Stomach (tissue), 9 donors: ENCODE results near the gene SLC7A6OS. TPM values are rescaled to one million over a fixed set of nuclear protein-coding genes. Genes with fewer than 3 reads are reported as not detected.
A peak's percentile ranks its signal among the peaks of the same experiment; 100 is the strongest.

Source experiments
- DNase-seq, 2 donors: peaks; one replicate each; pipeline versions ENCODE4 v3.0.0 to v3.0.0-alpha.2; 2013 to 2019
- H3K27ac ChIP-seq, 5 donors: fragments of 200-600 bp in 4 of 5; sonication (generic) in 4 of 5; one replicate each; pipeline ENCODE4 v1.5.1; 2013 to 2019; ENCODE audit warnings: mild to moderate bottlenecking in 1 of 5, moderate library complexity in 1 of 5
- H3K27me3 ChIP-seq, 3 donors: fragments of 200-600 bp; sonication (generic); one replicate each; pipeline ENCODE4 v1.5.1; 2017 to 2019; ENCODE audit warnings: mixed run types in 1 of 3
- H3K36me3 ChIP-seq, 4 donors: fragments of 200-600 bp; sonication (generic); 1 replicate in 3 of 4; 2 replicates in 1 of 4; pipeline ENCODE4 v1.5.1; 2016 to 2019
- H3K4me1 ChIP-seq, 4 donors: fragments of 200-600 bp; sonication (generic); one replicate each; pipeline ENCODE4 v1.5.1; 2016 to 2019
- H3K4me3 ChIP-seq, 4 donors: fragments of 200-600 bp; sonication (generic) in 3 of 4; one replicate each; pipeline ENCODE4 v1.5.1; 2016 to 2019; ENCODE audit warnings: mild to moderate bottlenecking in 1 of 4
- H3K9me3 ChIP-seq, 4 donors: fragments of 200-600 bp; sonication (generic); one replicate each; pipeline ENCODE4 v1.5.1; 2016 to 2019
- EP300 ChIP-seq: sonication (generic); formaldehyde crosslinking; IDR thresholded peaks from one replicate; pipeline ENCODE4 v1.6.1; 2017; ENCODE audit warnings: antibody characterized with exemption
- POLR2A ChIP-seq, 4 donors: fragments of 450-650 bp; IDR thresholded peaks; one replicate each; pipeline ENCODE4 v1.6.1; 2016; ENCODE audit warnings: antibody characterized with exemption in 4 of 4, control low read depth in 2 of 4, mild to moderate bottlenecking in 1 of 4, moderate library complexity in 1 of 4
- POLR2AphosphoS5 ChIP-seq, 3 donors: sonication (generic); formaldehyde crosslinking; IDR thresholded peaks; one replicate each; pipeline ENCODE4 v1.6.1; 2016; ENCODE audit warnings: antibody characterized with exemption in 3 of 3
- WGBS, 5 donors: extraction: QIAGEN DNeasy Blood & Tissue Kit in 3 of 5; methylation state at CpG; one replicate each; pipeline versions ENCODE4 v1.1.5 to v1.1.7; 2013 to 2018; 5-methylcytosine and 5-hydroxymethylcytosine counted together
- intact Hi-C: fragments of 100-400 bp; cut with DNase I; formaldehyde crosslinking; loops from one replicate; pipeline ENCODE4 v1.15.1; 2023; ENCODE audit warnings: low total_unique reads
- polyA plus RNA-seq, 3 donors: library from polyadenylated mRNA; stranded (reverse); fragments of 200-250 nt; gene quantifications; one replicate each; pipeline ENCODE4 v1.2.3, GENCODE V29; 2013
- total RNA-seq, 5 donors: library from RNA; depleted of rRNA; stranded (reverse); fragments of >200 nt; gene quantifications; one replicate each; pipeline versions ENCODE4 v1.1.0 to v1.2.3, GENCODE V29; 2014 to 2016
- TF ChIP-seq, protein P1 (sequence below), 7 experiments: fragments of 450-650 bp in 4 of 7; fragments of 200-600 bp in 3 of 7; sonication (generic) in 3 of 7; IDR thresholded peaks; one replicate each; pipeline ENCODE4 v1.5.1; 2016 to 2019; ENCODE audit warnings: antibody characterized with exemption in 7 of 7, control low read depth in 2 of 7, mild to moderate bottlenecking in 1 of 7
- donor health status: healthy with polysubstance abuse.
- donor health status: Bipolar disorder and iron deficiency.
- donor health status: healthy.

Gene SLC7A6OS
- total and polyA plus RNA-seq, 8 donors: 4.7 to 41.4 (median 13.3) TPM

DNA sequence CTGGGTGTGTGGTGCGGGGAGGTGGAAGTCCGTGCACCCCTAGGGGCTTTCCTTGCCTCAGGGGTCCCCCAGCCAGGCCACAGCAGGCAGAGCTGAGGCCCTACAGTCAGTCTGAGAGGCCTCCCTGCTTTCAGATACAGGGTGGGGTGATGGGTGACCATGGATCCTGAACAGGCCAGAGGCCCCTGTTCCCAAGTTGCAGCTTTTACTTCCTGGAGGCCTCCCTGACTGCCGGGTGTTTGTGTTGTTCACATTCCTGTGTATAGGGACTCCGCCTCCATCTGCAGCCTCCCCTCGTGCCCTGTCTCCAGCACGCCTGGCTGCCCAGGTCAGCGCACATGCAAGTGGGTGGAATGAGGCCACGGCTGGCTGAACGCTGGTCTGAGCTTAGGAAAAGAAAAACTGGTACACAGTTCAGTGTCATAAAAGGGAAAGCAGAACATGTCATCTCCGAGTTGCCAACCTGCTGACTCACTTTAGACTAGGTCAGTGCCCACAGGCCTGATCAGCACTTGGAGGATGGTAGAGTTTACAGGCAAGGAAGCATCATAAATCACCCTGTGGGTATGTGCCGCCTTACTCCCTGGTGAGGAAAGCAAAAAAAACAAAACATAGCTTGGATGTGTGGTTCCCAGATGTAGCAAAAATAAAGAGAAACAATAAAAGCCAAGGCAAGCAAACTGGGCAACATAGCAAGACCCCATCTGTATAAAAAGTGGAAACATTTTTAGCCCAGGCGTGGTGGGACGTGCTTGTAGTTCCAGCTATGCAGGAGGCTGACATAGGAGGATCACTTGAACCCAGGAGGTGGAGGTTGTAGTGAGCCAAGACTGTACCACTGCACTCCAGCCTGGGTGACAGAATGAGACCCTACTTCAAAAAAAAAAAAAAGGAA is 52.6 kb downstream of the SLC7A6OS start:
- Histone ChIP-seq H3K27me3 (no peaks in the 10 kb centered on the region), H3K27ac (peak overlapping the region in 4 of 5 donors; percentile 56 to 79 (median 70)), H3K4me1 (peaks cover 6 to 30% (median 11%) of the 10 kb centered on the region in 4 donors), H3K9me3 (no peaks in the 10 kb centered on the region), H3K4me3 (no peak overlapping the region), H3K36me3 (peaks cover 31 to 75% (median 63%) of the 10 kb centered on the region in 4 donors)
- intact Hi-C loops: no loop called here
- DNase-seq: peak in 1 of 2 donors; percentile 81
- TF ChIP-seq EP300: peak; percentile 53
- peak in 2 of 3 donors; percentile 22 to 68 for TF ChIP-seq POLR2AphosphoS5 (IDR thresholded peaks at IDR 0.05)
- TF ChIP-seq, protein P1, sequence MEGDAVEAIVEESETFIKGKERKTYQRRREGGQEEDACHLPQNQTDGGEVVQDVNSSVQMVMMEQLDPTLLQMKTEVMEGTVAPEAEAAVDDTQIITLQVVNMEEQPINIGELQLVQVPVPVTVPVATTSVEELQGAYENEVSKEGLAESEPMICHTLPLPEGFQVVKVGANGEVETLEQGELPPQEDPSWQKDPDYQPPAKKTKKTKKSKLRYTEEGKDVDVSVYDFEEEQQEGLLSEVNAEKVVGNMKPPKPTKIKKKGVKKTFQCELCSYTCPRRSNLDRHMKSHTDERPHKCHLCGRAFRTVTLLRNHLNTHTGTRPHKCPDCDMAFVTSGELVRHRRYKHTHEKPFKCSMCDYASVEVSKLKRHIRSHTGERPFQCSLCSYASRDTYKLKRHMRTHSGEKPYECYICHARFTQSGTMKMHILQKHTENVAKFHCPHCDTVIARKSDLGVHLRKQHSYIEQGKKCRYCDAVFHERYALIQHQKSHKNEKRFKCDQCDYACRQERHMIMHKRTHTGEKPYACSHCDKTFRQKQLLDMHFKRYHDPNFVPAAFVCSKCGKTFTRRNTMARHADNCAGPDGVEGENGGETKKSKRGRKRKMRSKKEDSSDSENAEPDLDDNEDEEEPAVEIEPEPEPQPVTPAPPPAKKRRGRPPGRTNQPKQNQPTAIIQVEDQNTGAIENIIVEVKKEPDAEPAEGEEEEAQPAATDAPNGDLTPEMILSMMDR (IDR thresholded peaks at IDR 0.05): no peak
- 50 to 58% (median 54%) methylated on average over 11 to 13 of the region's 13 CpGs for WGBS, 5 donors

DNA sequence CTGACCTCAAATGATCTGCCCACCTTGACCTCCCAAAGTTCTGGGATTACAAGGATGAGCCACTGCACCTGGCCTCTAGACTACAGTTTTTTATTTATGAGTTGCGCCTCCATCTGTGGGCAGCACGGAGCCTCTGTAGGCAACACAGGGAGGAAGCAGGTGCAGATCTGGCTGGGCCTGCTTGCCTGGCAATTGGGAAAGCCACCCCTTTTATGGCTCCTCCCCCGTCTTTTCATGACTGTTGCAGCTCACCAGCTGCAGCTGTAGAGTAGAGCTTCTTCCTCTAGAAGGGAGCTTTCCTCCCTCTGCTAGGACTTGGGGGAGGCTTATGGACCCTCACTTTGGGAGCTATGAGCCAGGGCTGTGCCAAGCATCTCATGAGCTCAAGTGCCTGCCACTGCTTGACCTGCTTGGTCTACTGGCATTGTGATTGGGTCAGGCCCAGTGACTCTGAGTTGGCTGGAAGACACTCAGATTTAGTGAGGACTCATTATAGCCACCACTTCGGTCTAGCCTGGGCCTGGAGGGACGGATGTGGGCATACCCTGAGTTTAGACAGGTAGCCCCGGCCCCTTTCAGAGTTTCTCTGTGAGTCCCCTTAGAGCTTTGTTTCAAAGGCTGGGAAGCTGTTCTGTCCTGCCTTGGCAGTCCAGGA is 53.4 kb downstream of the SLC7A6OS start:
- Histone ChIP-seq H3K27ac (peak overlapping the region in 4 of 5 donors; percentile 56 to 79 (median 70)), H3K9me3 (no peaks in the 10 kb centered on the region), H3K4me3 (no peak overlapping the region), H3K4me1 (peaks cover 6 to 30% (median 11%) of the 10 kb centered on the region in 4 donors), H3K27me3 (no peaks in the 10 kb centered on the region), H3K36me3 (peaks cover 31 to 83% (median 71%) of the 10 kb centered on the region in 4 donors)
- TF ChIP-seq POLR2A (IDR thresholded peaks at IDR 0.05) (no peak), POLR2AphosphoS5 (IDR thresholded peaks at IDR 0.05) (no peak), EP300 (no peak)
- TF ChIP-seq, protein P1 (IDR thresholded peaks at IDR 0.05): no peak
- peak in 1 of 2 donors; percentile 60 for DNase-seq
- intact Hi-C loops: no loop called here
- 69 to 86% (median 76%) methylated on average over 6 of the region's 6 CpGs for WGBS, 5 donors

DNA sequence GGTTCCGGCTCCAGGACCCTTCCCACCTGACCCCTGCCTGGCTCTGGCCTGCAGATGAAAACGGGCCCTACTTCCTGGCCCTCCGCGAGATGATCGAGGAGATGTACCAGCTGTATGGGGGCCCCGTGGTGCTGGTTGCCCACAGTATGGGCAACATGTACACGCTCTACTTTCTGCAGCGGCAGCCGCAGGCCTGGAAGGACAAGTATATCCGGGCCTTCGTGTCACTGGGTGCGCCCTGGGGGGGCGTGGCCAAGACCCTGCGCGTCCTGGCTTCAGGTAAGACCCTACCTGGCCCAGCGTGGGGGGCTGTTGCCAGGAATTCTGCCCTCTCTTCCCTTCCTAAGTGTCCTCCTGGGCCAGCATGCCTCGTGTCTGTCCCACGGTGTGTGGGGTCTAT is 55.0 kb downstream of the SLC7A6OS start:
- 91 to 94% (median 92%) methylated on average over 18 of the region's 18 CpGs for WGBS, 5 donors
- Histone ChIP-seq H3K9me3 (no peaks in the 10 kb centered on the region), H3K4me1 (peaks cover 5 to 17% (median 8%) of the 10 kb centered on the region in 4 donors), H3K27me3 (no peaks in the 10 kb centered on the region), H3K36me3 (peaks cover 32 to 96% (median 86%) of the 10 kb centered on the region in 4 donors), H3K27ac (no peak overlapping the region), H3K4me3 (no peak overlapping the region)
- intact Hi-C loops: no loop called here
- no peak for TF ChIP-seq EP300
- no peak for TF ChIP-seq POLR2AphosphoS5 (IDR thresholded peaks at IDR 0.05)
- no peak for TF ChIP-seq POLR2A (IDR thresholded peaks at IDR 0.05)
- TF ChIP-seq, protein P1 (IDR thresholded peaks at IDR 0.05): no peak
- no peak for DNase-seq

DNA sequence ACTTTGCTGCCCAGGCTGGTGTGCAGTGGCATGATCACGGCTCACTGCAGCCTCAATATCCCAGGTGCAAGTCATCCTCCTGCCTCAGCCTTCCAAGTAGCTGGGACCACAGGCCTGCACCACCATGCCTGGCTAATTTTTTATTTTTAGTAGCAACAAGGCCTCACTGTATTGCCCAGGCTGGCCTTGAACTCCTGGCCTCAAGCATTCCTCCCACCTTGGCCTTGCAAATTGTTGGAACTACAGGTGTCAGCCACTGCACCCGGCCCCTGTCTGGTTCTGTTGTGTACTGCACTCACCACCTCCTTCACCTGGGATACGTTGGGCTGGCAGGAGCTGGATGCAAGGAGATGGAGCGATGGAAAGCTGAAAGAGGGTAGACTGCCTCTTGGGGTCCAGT is 57.0 kb downstream of the SLC7A6OS start:
- WGBS, 5 donors: 92 to 100% (median 96%) methylated on average over 4 of the region's 4 CpGs
- Histone ChIP-seq H3K36me3 (peaks cover 21 to 96% (median 86%) of the 10 kb centered on the region in 4 donors), H3K4me1 (peaks cover 5 to 16% (median 8%) of the 10 kb centered on the region in 4 donors), H3K27me3 (no peaks in the 10 kb centered on the region), H3K27ac (no peak overlapping the region), H3K9me3 (no peaks in the 10 kb centered on the region), H3K4me3 (no peak overlapping the region)
- intact Hi-C loops: no loop called here
- no peak for DNase-seq
- TF ChIP-seq POLR2AphosphoS5 (IDR thresholded peaks at IDR 0.05): no peak
